ENCODE results near the gene TBC1D22B.

Gene TBC1D22B, protein sequence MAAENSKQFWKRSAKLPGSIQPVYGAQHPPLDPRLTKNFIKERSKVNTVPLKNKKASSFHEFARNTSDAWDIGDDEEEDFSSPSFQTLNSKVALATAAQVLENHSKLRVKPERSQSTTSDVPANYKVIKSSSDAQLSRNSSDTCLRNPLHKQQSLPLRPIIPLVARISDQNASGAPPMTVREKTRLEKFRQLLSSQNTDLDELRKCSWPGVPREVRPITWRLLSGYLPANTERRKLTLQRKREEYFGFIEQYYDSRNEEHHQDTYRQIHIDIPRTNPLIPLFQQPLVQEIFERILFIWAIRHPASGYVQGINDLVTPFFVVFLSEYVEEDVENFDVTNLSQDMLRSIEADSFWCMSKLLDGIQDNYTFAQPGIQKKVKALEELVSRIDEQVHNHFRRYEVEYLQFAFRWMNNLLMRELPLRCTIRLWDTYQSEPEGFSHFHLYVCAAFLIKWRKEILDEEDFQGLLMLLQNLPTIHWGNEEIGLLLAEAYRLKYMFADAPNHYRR

DNA sequence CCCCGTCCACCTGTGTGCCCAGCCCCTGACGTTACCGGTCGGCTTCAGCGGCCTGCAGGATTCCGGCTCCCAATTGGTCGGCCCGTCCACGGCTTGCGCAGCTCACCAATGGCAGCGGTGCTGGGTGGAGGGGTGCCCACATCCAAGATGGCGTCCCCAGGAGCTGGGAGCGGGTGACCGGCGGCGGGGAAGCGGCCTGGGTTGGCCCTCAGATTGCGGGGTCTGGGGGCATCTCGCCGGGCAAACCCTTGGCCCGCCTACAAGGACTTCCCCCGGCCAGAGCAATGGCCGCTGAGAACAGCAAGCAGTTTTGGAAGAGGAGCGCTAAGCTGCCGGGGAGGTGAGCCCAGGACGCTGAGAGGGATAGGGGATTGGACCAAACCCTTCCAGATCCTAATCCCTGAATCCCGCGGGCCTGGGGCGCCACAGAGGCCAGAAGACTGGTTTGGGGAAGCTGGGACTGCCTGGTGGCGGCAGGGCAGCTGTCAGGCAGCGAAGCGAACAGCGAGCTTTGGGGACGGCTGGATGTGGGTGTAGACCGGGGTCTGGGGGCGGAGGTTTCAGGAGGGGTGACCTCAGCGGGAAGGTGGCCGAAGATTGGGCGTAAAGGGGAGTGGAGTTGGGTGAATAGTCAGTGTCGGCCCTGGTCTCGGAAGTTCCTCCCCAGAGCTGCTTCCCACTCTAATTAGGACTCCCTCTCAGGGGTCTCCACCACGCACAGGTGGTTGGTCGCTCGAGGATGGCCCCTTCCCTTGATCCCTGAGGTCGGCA, at the start of gene TBC1D22B, which contains the start of gene TMEM217:
Gene TBC1D22B, plus strand, starts transcription at position 139 of the 771 bp plus-strand sequence. Its CDS starts 146 bp downstream, at position 285.
Gene TMEM217, minus strand, starts transcription at position 511 of the 771 bp plus-strand sequence. CDS start 39,114 bp downstream, outside the sequence.
- peak; percentile 94 for DNase-seq

DNA sequence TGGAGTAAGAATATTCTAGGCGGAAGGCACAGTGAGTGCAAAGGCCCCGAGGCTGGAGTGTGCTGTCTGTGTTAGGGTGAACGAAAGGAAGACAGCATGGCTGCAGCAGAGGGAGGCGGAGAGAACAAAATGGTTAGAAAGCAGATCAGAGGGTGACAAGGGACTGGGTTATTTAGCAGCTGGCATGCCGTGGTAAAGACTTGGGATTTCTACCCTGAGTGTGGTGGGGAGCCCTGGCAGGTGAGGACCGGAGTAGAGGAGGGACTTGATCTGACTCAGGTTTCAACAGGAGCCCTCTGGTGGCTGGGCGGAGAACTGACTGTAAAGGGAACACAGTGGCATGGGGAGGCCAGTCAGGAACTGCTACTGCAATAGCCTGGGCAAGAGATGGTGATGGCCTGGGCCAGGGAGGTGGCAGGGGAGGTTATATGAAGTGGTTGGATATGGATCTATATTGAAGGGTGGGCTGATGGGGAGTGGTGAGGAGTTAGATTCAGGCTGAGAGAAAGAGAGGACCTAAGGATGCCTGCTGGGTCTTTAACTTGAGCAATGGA, 49.6 kb upstream of the TBC1D22B start:
- peak; percentile 89 for DNase-seq

GRCh38 chr6:37208793-37209192, 48.8 kb upstream of the TBC1D22B start:
- no peak for DNase-seq

DNA sequence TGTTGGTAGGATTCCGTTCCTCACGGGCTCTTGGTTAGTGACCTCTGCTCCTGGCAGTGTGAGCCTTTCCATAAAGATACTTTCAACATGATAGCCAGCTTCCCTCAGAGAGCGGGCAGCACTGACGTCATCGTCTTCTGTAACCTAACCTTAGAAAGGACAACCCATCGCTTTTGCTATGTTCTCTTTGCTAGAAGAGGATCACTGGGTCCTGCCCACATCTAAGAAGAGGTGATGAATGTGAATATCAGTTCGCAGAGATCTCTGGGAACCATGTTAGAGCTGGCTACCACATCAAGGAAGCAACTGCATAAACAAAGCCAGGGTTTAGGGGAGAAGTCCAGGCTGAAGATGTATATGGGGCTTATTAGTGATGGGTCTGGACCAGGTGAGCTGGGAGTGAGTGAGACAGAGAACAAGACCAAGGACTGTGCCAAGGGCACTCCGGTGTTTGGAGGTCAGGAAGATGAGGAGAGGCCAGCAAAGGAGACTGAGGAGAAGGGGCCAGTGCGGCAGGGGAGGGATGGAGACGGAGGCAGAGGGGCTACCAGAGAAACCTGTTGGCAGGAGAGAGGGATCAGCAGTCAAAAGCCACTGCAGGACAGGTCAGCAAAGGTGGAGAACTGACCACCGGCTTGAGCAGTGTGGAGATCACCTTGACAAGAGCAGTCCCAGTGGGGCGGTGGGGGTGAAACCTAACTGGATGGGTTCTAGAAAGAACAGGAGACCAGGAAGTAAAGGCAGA, 47.9 kb upstream of the TBC1D22B start:
- DNase-seq = peak; percentile 65

- DNase-seq = peak; percentile 70
These were observed 47.1 kb upstream of the TBC1D22B start for GRCh38 chr6:37210313-37210968.

- no peak for DNase-seq
These were observed 45.3 kb upstream of the TBC1D22B start for GRCh38 chr6:37212268-37212667.

DNA sequence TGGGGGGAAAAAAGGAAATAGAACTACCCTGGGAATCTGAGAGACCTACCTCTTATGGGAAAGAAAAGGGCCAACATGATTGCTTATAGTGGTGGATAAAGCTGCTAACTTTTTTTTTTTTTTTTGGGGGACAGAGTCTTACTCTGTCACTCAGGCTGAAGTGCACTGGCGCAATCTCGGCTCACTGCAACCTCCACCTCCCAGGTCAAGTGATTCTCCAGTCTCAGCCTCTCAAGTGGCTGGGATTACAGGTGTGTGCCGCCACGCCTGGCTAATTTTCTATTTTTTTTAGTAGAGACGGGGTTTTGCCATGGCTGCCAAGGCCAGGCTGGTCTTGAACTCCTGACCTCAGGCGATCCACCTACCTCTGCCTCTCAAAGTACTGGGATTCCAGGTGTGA, 39.5 kb upstream of the TBC1D22B start:
- no peak for DNase-seq

- no peak for DNase-seq
These were observed 39.1 kb upstream of the TBC1D22B start for GRCh38 chr6:37218511-37218910.

DNA sequence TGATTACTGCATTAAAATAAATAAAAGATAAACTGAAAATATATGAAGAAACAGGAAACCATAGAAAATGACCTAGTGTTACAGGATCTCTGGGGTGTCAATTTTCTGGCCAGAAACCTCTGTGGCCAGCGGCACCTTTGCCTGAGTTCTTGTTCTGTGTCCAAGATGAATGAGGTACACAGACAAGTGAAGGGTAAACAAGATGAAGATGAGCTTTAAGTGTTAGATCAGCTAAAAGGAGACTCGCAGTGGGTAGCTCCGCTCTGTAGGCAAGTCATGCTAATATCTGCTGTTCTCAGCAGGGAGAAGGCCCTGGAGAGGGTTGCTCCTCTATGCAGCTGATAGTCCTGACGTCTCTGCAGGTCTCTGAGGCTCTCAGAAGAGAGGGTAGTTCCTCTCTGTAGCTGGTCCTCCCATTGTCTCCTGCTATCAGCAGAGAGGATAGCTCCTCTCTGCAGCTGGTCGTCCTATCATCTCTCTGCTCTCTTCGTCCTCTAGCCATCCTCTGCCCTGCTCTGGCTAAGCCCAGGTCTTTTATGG, 35.9 kb upstream of the TBC1D22B start:
- no peak for DNase-seq

GRCh38 chr6:37222125-37222967, 35.2 kb upstream of the TBC1D22B start:
- DNase-seq = peak; percentile 64

DNA sequence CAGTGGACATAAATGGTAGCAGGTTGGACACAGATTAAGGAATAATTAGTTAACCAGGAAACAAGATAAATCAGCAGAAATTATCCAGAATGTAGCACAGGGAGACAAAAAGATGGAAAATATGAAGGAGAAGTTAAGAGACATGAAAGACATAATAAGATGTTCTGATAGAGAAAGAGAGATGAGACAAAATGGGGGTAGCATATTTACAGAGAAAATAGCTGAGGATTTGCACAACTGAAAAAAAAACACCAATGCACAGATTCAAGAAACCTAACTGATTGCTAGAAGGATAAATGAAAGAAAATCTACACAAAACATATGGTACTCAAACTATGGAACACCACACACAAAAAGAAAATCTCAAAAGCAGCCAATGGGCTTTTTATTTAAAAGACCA, 34.6 kb upstream of the TBC1D22B start:
- DNase-seq = no peak

DNA sequence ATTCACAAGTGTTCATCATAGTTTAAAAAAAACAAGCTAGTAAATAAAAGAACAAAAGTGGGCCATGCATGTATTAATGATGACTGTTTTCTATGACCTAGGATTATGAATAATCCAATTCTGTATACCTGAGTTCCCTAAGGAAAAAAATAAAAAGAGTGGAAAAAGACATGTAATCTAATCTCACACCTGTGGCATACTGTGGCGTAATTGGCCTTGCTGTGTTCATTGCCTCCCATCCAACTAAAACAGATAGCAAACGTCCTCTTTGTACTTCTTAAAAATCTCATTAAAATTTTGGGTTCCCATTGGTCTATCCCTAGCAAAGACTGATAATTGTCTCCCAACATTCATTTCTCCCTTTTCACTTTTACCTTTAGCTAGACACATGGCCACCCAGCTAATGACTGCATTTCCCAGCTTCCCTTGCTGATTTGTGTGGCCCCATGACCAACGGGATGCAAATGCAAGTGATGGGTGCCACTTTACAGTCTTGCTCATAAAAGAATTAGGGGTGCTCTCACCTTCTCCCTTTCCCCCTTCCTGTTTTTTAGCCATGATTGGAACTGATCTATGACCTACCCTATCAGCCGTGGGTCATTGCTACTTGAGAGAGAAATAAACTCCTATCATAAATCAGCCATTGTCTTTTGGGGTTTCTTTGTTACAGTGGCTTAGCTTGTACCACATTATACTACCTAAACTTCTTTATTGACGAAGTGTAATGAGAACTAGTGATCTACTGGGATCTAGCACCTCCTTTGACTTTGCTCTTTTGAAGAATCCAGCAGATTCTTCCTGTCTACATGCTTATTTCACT, 32.0 kb upstream of the TBC1D22B start:
- no peak for DNase-seq

DNA sequence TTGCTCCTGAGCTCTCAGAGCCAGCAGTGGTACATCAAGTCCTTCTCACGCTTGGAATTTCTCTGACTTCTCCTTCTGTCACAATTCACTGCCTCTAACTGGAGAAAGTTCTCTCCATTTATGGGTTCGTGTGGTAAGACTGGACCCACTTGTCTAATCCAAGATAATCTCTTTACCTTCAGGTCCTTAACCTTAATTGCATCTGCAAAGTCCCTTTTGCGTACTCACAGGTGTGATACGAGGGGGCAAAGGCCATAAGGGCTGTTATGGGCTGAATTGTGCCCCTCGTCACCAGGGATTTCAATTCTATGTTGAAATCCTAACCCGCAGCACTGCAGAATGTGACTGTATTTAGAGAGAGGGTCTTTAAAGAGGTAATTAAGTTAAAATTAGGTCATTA, 27.5 kb upstream of the TBC1D22B start:
- no peak for DNase-seq

GRCh38 chr6:37232430-37233017, 25.0 kb upstream of the TBC1D22B start:
- no peak for DNase-seq

DNA sequence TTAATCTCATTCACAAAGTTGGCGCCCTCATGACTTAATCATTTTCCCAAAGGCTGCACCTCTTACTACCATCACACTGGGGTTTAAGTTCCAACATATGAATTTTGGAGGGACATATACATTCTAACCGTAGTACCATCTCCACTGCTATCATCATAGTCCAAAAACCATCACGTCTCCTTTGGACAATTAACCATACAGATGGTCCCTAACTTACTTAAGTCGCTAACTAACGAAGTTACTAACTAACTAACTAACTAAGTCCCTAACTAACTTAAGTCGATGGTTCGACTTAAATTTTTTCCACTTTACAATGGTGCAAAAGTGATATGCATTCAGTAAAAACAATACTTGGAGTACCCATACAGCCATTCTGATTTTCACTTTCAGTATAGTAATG, 24.0 kb upstream of the TBC1D22B start:
- DNase-seq = no peak

- DNase-seq = no peak
These were observed 20.7 kb upstream of the TBC1D22B start for GRCh38 chr6:37236921-37237320.

- no peak for DNase-seq
These were observed 19.8 kb upstream of the TBC1D22B start for GRCh38 chr6:37237789-37238188.

GRCh38 chr6:37238381-37238780, 19.2 kb upstream of the TBC1D22B start:
- DNase-seq = no peak

DNA sequence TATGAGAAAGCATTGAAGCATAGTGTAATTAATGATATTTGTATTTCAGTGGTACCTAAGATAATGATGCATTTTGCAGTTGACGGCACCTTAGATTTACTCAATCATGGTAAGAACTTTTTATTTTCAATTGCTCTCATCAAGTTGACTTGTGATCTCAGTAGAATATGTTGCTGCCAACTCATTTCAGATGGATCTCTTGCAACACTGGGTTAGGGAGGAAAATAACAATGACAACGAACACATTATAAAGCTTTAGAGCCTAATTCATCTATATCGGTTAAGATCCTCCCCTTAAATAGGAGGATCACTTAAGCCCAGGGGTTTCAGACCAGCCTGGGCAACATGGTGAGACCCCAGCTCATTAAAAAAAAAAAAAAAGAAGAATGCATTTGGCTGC, 18.0 kb upstream of the TBC1D22B start:
- DNase-seq = no peak
